Mesenchymal stem cell (in vitro differentiated cells and primary cell): Measurements from ENCODE around the gene PRPSAP1. TPM values are rescaled to one million over a fixed set of nuclear protein-coding genes. Genes with fewer than 3 reads are reported as not detected.

Experiments used
- DNase-seq: peaks from one replicate; pipeline ENCODE4 v3.0.0-alpha.2; 2013
- H2AFZ ChIP-seq: one replicate; pipeline ENCODE4 v1.6.1; 2013; ENCODE audit warnings: low read depth, mild to moderate bottlenecking, control low read depth, inconsistent platforms, low read length, moderate library complexity
- H2AK5ac ChIP-seq: 2 replicates; pipeline ENCODE4 v1.6.1; 2013; ENCODE audit warnings: low read length, moderate library complexity, mild to moderate bottlenecking, inconsistent platforms; ENCODE audit not compliant: severe bottlenecking
- H2BK120ac ChIP-seq: one replicate; pipeline ENCODE4 v1.6.1; 2013; ENCODE audit warnings: low read depth, mild to moderate bottlenecking, inconsistent platforms, low read length, moderate library complexity
- H2BK12ac ChIP-seq, 2 experiments: one replicate each; pipeline ENCODE4 v1.6.1; 2013; ENCODE audit warnings: inconsistent platforms in 2 of 2, low read length in 2 of 2, mild to moderate bottlenecking in 2 of 2, moderate library complexity in 2 of 2, control low read depth in 1 of 2
- H2BK15ac ChIP-seq: one replicate; pipeline ENCODE4 v1.6.1; 2013; ENCODE audit warnings: mild to moderate bottlenecking, low read depth, inconsistent platforms; ENCODE audit not compliant: poor library complexity, severe bottlenecking
- H2BK5ac ChIP-seq: 2 replicates; pipeline ENCODE4 v1.6.1; 2013; ENCODE audit warnings: low read depth, mild to moderate bottlenecking, low read length, control low read depth, inconsistent platforms; ENCODE audit not compliant: poor library complexity, severe bottlenecking
- H3K14ac ChIP-seq, 2 experiments: one replicate each; pipeline ENCODE4 v1.6.1; 2013; ENCODE audit warnings: inconsistent platforms in 2 of 2, low read length in 2 of 2, control low read depth in 1 of 2, mild to moderate bottlenecking in 1 of 2, moderate library complexity in 1 of 2
- H3K18ac ChIP-seq, 2 experiments: one replicate each; pipeline ENCODE4 v1.6.1; 2013; ENCODE audit warnings: inconsistent platforms in 2 of 2, low read length in 2 of 2, control low read depth in 1 of 2, low read depth in 1 of 2, mild to moderate bottlenecking in 1 of 2
- H3K23ac ChIP-seq, 2 experiments: one replicate each; pipeline ENCODE4 v1.6.1; 2013; ENCODE audit warnings: inconsistent platforms in 2 of 2, low read length in 2 of 2, mild to moderate bottlenecking in 2 of 2, moderate library complexity in 2 of 2, control low read depth in 1 of 2
- H3K27ac ChIP-seq: 2 replicates; pipeline ENCODE4 v1.5.1; 2013; ENCODE audit warnings: mild to moderate bottlenecking, moderate library complexity, low read length, control low read depth, inconsistent platforms; ENCODE audit not compliant: poor library complexity, severe bottlenecking
- H3K27me3 ChIP-seq, 2 experiments: 2 replicates each; pipeline versions ENCODE4 v1.6.1 to v1.7.0; 2013; ENCODE audit warnings: low read length in 2 of 2, mild to moderate bottlenecking in 2 of 2, moderate library complexity in 2 of 2, control low read depth in 1 of 2, inconsistent platforms in 1 of 2; ENCODE audit not compliant: control insufficient read depth in 1 of 2, insufficient read depth in 1 of 2
- H3K36me3 ChIP-seq, 2 experiments: 2 replicates each; pipeline versions ENCODE4 v1.6.1 to v1.7.0; 2013; ENCODE audit warnings: low read length in 2 of 2, control low read depth in 1 of 2, inconsistent platforms in 1 of 2, low read depth in 1 of 2, mild to moderate bottlenecking in 1 of 2; ENCODE audit not compliant: insufficient read depth in 2 of 2, control insufficient read depth in 1 of 2
- H3K4ac ChIP-seq, 2 experiments: one replicate each; pipeline ENCODE4 v1.6.1; 2013; ENCODE audit warnings: inconsistent platforms in 2 of 2, low read length in 2 of 2, mild to moderate bottlenecking in 2 of 2, moderate library complexity in 2 of 2, control low read depth in 1 of 2, low read depth in 1 of 2
- H3K4me1 ChIP-seq: 2 replicates; pipeline ENCODE4 v1.6.1; 2013; ENCODE audit warnings: low read depth, low read length, control low read depth; ENCODE audit not compliant: control insufficient read depth, insufficient read depth
- H3K4me2 ChIP-seq: 2 replicates; pipeline ENCODE4 v1.6.1; 2013; ENCODE audit warnings: low read length, mild to moderate bottlenecking, inconsistent platforms; ENCODE audit not compliant: poor library complexity, severe bottlenecking
- H3K4me3 ChIP-seq, 2 experiments: 2 replicates each; pipeline versions ENCODE4 v1.5.1 to v1.7.0; 2013; ENCODE audit warnings: low read length in 2 of 2, mild to moderate bottlenecking in 2 of 2, control low read depth in 1 of 2, low read depth in 1 of 2; ENCODE audit not compliant: insufficient read depth in 1 of 2
- H3K79me1 ChIP-seq: replicated peaks from 2 replicates; pipeline ENCODE4 v1.6.1; 2013; ENCODE audit warnings: mild to moderate bottlenecking, control low read depth, low read length, inconsistent platforms; ENCODE audit not compliant: poor library complexity, severe bottlenecking
- H3K9ac ChIP-seq: 2 replicates; pipeline ENCODE4 v1.7.0; 2013; ENCODE audit warnings: mild to moderate bottlenecking, low read length, moderate library complexity
- H3K9me3 ChIP-seq: 2 replicates; pipeline ENCODE4 v1.7.0; 2013; ENCODE audit warnings: mild to moderate bottlenecking, low read length; ENCODE audit not compliant: control insufficient read depth
- H4K8ac ChIP-seq: one replicate; pipeline ENCODE4 v1.6.1; 2013; ENCODE audit warnings: inconsistent platforms, mild to moderate bottlenecking, low read length, moderate library complexity
- H4K91ac ChIP-seq: one replicate; pipeline ENCODE4 v1.6.1; 2013; ENCODE audit warnings: mild to moderate bottlenecking, low read length, inconsistent platforms
- WGBS: methylation state at CpG from one replicate; pipeline ENCODE4 v1.1.7; 2013; ENCODE audit warnings: mixed read lengths; 5-methylcytosine and 5-hydroxymethylcytosine counted together
- small RNA-seq: library from polyadenylated mRNA; stranded (forward); fragments of <200 nt; extraction: miRNeasy Mini kit (QIAGEN cat#:217004); gene quantifications from one replicate; pipeline ENCODE3, GENCODE V24; 2013; ENCODE audit warnings: low read depth

The PRPSAP1 gene

GRCh38 chr17:76261421-76262215 is 92.1 kb downstream of the PRPSAP1 start:
- Histone ChIP-seq H2AK5ac (no peak overlapping the region), H2BK12ac (peak overlapping the region in 1 of 2 experiments; percentile 21), H3K27me3 (no peaks in the 10 kb centered on the region), H3K36me3 (no peaks in the 10 kb centered on the region), H2BK120ac (no peak overlapping the region), H3K4me2 (no peak overlapping the region), H4K8ac (no peak overlapping the region), H2AFZ (no peak overlapping the region), H4K91ac (no peak overlapping the region), H3K79me1 (no peaks in the 10 kb centered on the region), H3K9ac (no peak overlapping the region), H3K4me3 (no peak overlapping the region), H3K23ac (no peak overlapping the region), H2BK15ac (no peak overlapping the region), H3K4me1 (peaks cover 11% of the 10 kb centered on the region), H3K14ac (no peak overlapping the region), H3K4ac (no peak overlapping the region), H3K27ac (no peak overlapping the region), H3K9me3 (no peaks in the 10 kb centered on the region), H3K18ac (no peak overlapping the region), H2BK5ac (no peak overlapping the region)
- 90% methylated on average over 21 of the region's 23 CpGs for WGBS
- peak; percentile 18 for DNase-seq

GRCh38 chr17:76260669-76261068 is 93.0 kb downstream of the PRPSAP1 start:
- Histone ChIP-seq H2BK12ac (peak overlapping the region in 1 of 2 experiments; percentile 4), H4K91ac (no peak overlapping the region), H3K23ac (no peak overlapping the region), H3K79me1 (no peaks in the 10 kb centered on the region), H3K14ac (no peak overlapping the region), H2BK120ac (no peak overlapping the region), H4K8ac (no peak overlapping the region), H3K9ac (no peak overlapping the region), H3K27me3 (no peaks in the 10 kb centered on the region), H2AK5ac (no peak overlapping the region), H2BK5ac (no peak overlapping the region), H2BK15ac (no peak overlapping the region), H3K4me3 (no peak overlapping the region), H3K4me1 (peaks cover 8% of the 10 kb centered on the region), H3K18ac (no peak overlapping the region), H3K27ac (no peak overlapping the region), H3K4me2 (no peak overlapping the region), H3K4ac (no peak overlapping the region), H3K9me3 (no peaks in the 10 kb centered on the region), H3K36me3 (no peaks in the 10 kb centered on the region), H2AFZ (no peak overlapping the region)
- 79% methylated on average over 3 of the region's 5 CpGs for WGBS
- no peak for DNase-seq

- Histone ChIP-seq H3K27me3 (no peaks in the 10 kb centered on the region), H2AFZ (no peak overlapping the region), H3K4me1 (peaks cover 8% of the 10 kb centered on the region), H2BK12ac (no peak overlapping the region), H3K23ac (no peak overlapping the region), H3K14ac (no peak overlapping the region), H3K4ac (no peak overlapping the region), H3K79me1 (no peaks in the 10 kb centered on the region), H4K91ac (no peak overlapping the region), H2BK120ac (no peak overlapping the region), H2AK5ac (no peak overlapping the region), H3K36me3 (no peaks in the 10 kb centered on the region), H2BK5ac (no peak overlapping the region), H3K4me2 (no peak overlapping the region), H3K18ac (no peak overlapping the region), H4K8ac (no peak overlapping the region), H2BK15ac (no peak overlapping the region), H3K27ac (no peak overlapping the region), H3K4me3 (no peak overlapping the region), H3K9ac (no peak overlapping the region), H3K9me3 (no peaks in the 10 kb centered on the region)
- WGBS: 95% methylated on average over 7 of the region's 7 CpGs
- DNase-seq: no peak
These were observed 93.5 kb downstream of the PRPSAP1 start for GRCh38 chr17:76260220-76260619.

Small RNAs within 50 kb of the gene (small RNA-seq; reads per million reads assigned to genes)
- gene RF00019 (not detected), gene RNU6-24P (not detected)
